Kidney glomerular epithelial cell (primary cell): ENCODE results near the gene ATP2C2.
"Not testable (repeated sequence)": the region's sequence is repeated elsewhere in the genome, so short reads cannot be mapped to it uniquely, and the experiment has no call there.

Experiments used
- DNase-seq: peaks from one replicate; lab custom pipeline; 2025; lab: John Stamatoyannopoulos, UW

Gene ATP2C2

DNA sequence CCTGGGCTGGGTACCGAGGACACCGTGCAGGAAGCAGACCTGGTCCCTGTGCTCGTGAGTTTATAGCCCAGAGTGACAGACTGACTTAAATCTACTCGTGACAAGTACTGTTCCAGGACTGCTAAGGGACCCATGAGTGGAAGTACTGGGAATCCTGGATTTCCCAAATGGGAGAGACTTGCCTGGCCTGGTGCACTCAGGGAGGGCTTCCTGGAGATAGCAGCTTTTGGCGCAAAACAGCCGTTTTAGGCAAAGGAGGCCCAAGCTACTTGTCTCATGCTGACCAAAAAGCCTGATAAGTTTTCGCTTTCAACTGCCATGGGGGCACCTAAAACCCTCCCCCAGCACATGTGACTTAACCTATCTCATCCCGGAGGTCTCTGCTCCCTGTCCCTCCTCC, 51.4 kb downstream of the ATP2C2 start:
- DNase-seq: no peak

DNA sequence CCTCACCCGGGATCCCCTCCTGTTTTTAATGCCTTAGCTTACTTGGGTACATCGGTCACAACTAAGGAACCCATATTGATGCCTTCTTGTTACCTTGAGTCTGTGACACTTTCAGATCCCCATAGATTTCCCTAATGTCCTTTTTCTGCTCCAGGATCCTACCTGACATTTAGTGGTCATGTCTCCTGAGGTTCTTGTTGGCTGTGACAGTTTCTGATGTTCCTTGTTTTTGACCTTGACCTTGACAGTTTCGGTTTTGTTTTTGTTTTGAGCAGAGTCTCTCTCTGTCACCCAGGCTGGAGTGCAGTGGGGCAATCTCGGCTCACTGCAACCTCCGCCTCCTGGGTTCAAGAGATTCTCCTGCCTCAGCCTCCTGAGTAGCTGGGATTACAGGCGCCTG, 52.2 kb downstream of the ATP2C2 start:
- not testable (repeated sequence) for DNase-seq

DNA sequence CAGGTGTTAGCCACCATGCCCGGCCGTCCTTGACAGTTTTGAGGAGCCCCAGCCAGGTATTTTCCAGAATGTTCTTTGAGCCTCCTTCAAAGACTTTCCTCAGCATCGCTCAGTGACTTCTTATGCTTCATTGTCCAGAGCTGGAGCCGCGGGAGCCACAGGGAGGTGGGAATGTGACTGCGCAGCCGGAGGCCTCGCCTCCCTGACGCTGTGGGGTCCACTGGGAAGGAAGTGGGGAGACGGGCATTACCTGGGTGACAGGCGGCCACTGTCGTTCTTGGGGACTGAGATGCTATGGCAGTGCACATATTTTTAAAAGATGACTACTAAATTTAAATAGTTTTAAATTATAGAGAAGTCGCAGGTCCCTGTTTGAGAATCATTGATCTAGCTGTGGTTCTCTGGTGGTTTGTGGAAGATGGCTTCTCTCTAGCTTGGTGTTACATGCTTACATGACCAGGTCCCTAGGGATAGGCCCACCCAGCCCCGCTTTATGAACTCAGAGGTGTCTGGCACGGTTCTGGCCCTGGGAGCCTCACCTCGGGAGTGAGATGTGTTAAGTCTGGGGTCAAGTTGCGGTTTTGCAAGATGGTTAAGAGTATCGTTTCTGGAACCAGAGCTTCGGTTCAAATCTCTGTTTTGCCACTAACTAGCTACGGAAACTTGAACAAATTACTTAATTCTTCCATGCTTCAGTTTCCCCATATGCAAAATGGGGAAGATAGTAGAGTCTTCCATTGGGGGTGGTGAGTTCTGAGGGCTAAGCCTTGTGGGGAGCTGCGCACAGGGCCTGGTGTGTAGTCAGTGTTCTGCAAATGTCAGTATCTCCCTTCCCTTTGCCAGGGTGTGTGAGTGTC, 53.0 kb downstream of the ATP2C2 start:
- no peak for DNase-seq

DNA sequence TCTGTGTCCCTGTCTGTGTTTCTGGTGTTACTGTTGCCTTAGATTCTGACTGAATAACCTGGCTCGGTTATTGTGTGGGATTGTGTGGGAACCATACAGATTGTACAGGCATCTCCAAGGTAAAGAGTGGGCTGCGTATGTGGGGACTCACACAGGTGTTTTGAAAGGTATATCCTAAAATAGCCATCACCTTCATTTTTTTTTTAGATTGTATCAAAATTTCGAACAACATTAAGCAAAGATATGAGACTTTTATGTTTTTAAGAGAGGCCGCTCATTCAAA, 53.5 kb downstream of the ATP2C2 start:
- DNase-seq: no peak

DNA sequence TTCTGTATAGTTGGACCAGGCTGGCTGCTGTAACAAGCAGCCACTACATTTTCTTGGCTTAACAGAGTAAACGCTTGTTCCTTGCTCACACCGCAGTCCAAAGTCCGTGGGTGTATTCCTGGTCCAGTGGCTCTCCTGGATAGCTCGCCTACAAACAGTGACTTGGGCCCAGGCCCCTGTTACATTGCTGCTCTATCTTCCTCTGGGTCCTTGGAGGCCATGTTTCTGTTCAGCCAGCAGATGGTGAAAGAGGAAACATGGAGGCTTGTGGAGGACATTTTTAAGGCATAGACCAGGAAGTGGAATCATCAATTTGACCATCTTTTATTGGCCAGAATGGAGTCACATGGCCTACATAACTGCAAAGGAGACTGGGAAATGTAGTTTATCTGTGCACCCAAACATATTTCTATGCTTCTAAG, 55.1 kb downstream of the ATP2C2 start:
- peak; percentile 6 for DNase-seq

DNA sequence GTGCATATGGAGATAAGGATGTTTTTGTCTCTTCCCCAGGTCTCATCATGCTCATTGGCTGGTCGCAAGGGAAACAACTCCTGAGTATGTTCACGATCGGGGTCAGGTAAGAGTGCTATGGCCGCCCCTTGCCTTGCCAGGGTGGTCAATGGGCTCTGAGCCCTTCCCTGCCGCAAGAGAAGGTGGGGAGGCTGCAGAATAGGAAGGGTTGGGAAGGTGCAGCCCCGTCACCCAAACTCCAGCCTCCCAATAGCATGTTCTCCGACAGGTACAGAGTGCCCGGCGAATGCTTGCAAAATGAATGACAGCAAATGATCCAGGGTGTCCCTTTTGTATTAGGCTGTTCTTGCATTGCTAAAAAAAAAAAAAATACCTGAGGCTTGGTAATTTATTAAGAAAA, 57.4 kb downstream of the ATP2C2 start:
- no peak for DNase-seq

DNA sequence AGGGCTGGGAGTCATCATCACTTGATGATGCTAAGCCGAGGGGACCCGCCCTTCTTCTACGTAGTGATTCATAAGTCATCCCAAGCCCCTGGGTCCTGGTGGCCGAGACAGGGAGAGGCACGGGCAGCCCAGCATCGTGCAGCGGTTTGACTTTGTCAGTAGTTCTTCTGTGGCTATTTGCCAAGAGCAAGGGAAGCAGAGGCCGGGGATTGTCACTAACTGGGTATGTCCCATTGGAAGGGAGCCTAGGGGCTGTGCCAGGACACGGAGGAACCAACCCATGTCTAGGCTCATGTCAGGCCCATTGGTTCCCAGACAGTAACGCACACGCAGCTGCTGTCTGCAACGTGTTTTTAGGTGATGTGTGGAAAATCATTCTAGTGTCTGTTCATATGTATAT, 58.5 kb downstream of the ATP2C2 start:
- no peak for DNase-seq

DNA sequence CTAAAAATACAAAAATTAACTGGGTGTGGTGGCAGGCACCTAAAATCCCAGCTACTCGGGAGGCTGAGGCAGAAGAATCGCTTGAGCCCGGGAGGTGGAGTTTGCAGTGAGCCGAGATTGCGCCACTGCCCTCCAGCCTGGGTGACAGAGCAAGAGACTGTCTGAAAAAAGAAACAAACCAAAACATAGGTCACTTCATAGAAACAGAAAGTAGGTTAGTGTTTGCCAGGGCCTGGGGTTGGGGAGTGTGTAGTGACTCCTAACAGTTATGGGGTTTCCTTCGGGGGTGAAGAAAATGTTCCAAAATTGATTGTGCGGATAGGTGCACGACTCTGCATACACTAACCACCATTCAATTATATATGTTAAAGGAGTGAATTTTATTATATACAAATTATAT, 59.2 kb downstream of the ATP2C2 start:
- no peak for DNase-seq

DNA sequence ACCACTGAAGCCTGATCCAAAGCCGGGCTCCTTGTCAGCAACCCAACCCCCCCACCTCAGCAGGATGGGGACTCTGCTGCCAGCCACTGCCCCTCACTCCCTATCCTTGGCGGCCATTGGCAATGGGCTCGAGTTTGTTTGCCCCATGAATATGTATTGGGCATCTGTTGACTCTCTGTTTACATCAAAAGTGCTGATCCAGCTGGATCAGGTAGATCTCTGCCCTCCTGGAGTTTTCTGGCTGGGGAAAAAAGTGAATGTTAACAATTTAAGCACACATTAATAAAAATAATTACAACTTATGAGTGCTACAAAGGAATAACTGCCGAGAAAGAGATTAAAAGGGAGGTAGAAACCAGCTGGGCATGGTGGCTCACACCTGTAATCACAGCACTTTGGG, 62.5 kb downstream of the ATP2C2 start:
- DNase-seq: no peak

DNA sequence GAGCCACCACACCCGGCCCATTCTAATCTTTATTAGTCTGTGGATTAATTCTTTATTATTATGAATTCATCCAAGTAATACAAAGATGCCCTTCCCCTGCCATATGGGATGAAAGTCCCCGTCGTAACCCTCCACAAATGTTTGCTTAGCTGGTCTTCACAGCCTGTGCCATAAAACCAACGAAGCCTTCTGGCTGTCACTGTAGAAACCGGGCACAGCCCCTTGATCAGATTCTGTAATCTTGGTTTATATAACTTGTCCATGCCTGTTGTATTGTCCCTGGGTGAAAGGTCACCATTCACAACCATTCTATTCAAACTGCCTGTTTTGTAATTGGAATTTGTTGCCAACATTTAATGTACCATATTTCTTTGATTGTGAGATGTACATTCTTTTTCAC, 66.5 kb downstream of the ATP2C2 start:
- DNase-seq: no peak

DNA sequence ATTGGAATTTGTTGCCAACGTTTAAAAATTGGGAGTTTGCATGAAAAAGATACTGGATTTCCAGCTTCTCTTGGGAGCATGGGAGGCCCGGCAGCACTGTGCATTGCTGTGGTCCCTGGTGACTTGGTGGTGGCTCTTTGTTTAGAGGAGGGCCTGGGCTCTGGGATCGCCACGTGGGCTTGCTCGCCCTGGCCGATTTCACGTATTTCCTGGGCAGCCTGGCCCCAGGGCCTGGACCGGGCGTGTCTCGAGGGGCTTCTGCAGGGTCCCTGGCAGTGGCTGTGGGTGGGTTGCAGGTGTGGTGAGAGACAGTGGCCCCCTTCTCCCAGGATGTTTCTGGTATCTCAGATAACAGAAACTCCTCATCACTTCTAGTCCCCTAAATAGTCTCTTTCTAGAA, 67.9 kb downstream of the ATP2C2 start:
- DNase-seq: no peak

DNA sequence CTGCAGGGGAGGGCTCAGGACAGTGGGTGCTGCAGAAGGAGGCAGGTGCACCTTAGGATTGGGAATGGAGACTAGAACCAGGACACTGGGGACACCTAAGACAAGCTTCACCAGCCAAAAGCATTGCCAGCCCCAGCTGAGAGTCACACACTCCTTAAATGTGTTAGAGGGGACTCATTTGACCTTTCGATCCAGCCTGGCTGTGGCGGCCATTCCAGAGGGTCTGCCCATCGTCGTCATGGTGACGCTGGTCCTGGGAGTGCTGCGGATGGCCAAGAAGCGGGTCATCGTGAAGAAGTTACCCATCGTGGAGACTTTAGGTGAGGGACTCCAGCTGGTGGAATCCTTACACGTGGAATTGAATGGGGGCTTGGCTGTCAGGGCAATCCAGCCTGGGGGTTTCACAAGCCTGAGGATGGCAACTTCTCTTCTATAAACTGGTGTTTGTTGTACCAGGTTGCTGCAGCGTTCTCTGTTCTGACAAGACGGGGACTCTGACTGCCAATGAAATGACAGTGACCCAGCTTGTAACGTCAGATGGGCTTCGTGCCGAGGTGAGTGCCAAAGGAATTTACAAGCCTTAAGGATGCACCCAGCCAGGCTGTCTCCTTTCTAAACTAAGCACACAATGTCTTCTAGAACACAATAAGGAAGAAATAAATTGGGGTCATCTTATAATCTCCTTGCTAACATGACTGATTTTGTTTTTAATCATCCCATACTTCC, 70.8 kb downstream of the ATP2C2 start:
- no peak for DNase-seq

DNA sequence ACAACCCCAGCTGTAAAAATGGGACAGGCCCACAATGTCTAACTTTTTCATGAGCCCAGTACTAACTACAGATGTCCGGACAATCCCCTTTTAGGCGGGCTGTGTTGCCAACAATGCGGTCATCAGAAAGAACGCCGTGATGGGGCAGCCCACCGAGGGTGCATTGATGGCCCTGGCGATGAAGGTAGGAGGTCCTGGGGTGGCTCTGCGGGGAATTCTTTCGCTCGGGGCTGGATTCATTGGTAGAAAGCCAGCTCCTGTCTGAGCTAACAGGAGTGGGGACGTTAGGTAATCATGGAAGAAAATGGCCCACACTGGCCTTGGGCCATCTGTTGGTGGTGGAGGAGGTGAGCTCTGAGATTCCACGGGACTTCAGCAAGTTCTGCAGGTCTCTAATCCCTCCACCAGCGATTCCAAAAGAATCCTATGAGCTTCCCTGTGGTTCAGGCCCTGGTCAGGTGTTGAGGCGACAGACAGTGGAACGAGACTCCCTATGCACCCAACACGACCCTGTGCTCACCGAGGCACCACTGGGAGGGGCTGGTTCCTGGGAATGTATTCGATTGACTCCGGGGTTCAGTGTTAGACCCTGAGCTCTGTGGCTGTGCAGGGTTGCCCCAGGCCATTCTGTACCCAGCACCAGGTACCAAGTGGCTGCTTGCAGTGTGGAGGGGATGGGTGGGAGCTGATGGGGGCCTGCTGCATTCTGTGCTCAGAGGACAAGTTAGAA, 74.2 kb downstream of the ATP2C2 start:
- no peak for DNase-seq

DNA sequence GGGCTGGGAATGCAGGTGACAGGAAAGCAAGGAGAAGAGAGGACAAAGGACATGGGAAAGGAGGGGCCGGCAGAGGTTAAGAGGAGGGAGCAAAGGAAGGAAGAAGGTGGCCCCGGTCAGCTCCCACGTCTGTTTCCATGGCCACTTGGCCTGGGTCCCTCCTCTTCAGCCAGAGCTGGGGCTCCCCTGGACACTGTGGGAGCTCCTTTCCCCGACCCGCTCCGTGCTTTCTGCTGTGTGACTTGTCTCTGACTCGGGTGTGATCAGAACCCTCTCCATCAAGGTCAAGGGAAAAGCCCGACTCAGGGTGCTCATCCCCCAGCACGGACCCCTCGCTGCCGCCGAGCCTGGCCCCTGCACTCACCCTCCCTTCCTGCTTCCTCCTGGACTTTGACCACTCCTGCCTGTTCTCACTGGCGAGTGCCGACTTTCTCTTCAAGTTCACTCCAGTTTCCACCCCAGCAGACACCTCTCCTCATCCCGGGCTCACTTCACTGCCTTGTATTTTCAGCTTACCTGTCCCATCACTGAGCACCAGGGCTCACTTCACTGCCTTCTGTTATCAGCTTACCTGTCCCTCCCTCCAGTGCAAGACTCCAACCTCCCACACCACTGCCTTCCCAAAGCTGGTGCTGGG, 74.9 kb downstream of the ATP2C2 start:
- DNase-seq: no peak

DNA sequence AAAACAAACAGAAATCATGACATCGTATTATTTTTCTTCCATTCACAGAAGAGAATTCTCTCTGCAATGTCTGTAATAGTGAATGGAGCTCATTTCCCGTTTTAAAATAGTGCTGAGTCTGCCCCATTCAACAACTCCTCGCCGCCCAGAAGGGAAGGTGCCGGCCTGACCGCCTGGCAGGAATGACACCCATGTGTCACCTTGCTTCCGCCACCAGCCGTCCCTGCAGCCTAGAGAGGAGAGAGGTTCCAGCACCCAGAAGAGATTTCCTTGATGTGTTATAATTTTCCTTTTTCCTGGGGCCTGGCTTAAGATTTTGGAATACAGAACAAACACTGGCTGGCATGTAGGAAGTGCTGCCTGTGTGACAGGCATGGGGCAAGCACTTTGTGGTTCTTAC, 76.1 kb downstream of the ATP2C2 start:
- DNase-seq: no peak

DNA sequence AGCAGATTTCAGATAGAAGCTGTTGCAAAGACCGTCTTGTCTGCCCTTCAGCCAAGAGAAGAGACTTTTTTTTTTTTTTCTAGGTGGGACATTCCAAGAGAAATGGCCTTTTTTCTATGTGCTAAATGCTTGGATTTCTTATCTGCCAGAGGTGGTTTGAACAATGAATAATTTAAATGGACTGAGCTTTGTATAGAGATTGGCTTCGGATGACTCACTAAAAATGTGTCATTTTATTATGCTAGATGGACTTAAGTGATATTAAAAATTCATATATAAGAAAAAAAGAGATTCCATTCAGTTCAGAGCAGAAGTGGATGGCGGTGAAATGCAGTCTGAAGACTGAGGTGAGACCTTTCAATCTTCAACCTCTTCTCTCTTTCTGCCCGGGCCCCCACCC, 77.7 kb downstream of the ATP2C2 start:
- DNase-seq: no peak

DNA sequence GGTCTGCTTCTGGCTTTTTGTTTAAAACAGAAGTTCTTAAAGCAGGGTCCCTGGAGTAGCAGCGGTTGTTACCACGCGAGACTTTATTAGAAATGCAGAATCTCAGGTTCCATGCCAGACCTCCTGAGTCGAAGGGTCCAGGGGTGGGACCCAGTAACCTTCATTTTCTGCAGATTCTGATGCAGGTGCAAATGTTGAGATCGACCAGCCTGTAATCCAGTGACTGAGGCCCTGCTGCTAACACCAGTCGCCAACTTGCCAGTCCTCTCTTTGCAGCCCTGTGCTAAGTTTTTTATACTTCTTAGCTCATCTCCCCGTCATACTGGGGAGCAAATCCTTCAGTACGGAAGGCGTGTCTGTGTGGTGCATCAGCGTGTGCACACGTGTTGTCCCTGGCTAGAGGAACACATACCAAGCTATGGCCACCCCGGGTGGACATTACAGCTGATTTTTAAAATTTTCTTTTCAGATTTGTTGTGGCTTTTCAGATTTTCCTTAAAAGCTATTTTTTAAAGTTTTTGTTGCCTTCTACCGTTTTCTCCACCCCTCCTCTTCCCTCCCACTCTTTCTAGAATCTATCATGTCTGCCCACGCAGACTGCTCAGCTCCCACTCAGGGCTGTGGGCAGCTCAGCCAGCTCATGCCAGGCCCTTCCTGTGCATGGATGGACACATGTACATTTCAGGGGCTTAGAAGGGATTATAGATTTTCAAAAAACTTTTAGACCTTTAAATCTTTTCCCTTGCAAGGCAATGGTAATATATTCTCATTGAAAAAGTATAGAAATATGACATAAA, 78.5 kb downstream of the ATP2C2 start:
- no peak for DNase-seq

DNA sequence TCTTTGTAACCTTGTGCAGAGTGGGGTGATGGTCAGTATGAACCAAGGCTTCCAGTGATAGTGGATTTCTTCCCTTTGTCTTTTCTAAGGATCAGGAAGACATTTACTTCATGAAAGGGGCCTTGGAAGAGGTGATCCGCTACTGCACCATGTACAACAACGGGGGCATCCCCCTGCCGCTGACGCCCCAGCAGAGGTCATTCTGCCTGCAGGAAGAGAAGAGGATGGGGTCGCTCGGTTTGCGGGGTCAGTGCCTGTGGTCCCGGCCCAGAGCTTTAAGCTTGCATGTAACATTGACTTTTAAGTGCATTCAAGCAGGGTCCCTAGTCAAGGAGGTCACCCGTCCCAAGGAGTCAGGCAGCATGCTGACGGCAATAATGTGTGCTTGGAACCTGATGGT, 80.1 kb downstream of the ATP2C2 start:
- no peak for DNase-seq

DNA sequence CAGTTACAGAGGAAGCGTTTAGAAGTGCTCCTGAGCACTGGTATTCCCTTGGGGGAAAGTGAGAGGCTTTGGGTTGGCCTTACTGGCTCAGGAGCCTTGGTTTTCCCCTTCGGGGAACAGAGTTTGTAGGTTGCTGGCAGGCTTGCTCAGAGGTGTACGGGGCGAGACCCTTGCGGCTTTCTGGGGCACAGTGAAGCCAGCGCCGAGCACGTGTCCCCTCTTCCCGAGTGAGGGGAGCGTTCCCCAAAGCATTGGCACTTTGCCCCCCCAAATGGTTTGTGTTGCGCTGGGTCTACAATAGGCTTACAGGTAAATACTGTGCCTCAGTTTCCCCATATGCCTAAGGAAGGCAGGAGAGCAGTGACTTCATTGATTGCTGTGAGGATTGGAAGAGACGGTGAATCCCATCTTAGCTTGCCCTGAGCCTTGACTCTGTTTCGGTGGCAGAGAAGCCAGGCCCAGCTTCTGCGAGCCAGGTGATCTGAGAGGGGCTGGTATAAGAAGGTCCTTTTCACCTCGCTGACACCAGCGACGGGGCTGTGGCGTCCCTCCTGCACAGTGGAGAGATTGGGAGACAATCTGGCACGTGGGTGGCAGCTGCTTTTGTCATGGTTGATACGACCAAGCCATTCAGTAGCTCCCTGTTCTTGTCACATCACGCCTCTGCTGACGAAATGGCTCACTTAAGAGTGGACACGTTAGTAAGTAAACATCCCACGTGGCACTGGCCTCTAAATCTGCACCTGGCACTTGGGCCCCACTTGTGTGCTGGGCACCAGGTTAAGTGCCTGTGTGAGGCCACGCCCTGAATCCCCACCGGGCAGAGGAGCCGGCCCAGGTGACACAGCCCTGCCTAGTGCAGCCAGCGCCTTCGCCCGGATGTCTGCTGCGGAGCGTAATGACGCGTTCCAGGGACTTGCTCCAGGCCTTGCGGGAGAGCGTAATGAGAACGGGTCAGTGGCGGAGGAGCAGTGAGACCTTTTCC, 81.1 kb downstream of the ATP2C2 start:
- DNase-seq: no peak

DNA sequence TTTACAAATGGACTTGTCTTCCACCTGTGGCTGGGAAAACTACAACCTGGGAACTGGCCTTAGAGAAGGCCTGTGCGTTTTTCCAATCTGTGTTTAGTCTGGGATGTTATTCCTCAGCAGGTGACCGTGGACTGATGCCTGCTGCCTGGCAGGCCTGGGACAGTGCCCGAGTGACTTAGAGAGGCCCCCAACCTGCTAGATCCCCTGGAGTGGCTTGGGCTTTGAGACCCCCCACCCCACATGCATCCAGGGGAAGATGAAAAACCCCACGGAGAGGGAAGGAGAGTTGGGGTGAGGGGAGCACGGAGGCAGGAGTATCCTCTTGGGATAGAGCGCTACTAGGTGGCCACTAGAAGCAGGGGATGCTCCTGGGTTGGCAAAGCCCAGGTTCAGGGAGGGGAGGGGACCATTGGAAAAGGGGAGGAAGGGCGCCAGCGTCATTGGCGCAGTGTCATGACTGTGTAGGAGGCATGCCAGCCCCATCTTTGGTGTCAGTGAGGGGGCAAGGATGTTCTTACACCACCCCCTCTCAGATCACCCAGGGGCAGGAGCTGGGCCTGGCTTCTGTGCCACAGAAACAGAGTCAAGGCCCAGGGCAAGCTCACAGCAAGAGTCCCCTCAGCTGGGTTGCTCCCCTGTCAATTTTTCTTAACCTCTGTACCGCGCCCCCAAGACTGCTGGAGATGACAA, 82.0 kb downstream of the ATP2C2 start:
- no peak for DNase-seq
